ENCODE measurements around the gene LY86. TPM values are rescaled to one million over a fixed set of nuclear protein-coding genes. Genes with fewer than 3 reads are reported as not detected.

The LY86 gene
- total RNA-seq, 1 experiment from 2014 or later, result not detected

DNA sequence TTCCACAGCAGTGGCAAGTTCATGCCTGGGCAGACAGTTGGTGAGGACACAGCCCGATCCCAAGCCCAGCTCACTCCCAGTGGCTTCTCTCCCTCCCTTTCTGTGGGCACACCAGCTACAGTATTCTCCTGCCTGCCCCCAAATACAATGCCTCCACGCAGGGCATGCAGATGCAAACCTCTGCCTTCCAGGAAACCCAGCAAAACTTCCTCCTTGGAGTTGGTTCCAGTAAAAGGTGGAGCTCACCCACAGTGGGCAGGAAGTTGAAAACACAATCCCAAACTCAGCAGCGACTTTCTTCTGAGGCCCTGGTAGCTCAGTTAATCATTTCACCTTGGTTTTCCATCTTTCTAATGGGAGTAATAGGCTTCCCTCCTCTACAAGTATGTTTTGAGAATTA is 93.7 kb downstream of the LY86 start:
- no peak for DNase-seq (ENCODE audit: low read depth)

DNA sequence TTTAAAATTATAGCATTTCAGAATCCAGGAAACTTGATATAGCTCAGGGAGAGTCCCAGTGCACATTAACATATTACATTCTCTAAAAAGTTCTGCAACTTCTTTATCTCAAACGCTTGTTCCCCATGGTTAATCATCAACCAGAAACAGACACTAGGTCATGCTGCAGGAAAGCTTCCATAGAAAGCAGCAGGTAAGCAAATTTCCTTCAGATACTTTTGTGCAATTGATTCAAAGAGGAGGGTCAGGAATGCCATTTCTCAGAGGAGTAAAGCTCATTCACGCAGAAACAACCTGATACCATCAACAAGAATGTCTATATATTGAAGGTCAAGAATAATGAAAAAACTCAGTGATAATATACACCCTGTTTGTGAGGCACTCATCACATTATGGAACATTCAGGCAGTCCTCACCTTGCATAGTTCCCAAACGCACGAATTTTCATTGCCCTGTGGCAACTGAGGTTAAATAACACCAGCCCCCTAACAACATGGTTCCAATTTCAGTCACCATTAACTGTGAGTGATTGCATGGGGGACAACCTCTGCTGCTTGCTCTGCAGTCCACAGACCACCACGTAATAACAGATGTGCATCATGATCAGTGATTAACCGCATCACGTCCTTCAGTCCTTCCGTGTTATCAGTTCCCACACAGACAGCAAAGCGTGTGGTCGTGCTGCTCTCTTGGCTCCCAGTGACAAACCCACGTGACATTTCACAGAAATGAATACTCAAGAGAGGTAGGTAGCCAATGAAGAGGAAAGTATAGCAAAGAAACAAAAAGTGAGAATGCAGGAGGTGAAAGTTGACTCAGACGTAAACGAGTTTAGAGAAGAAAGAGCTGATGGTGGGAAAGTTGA is 95.7 kb downstream of the LY86 start:
- no peak for DNase-seq (ENCODE audit: low read depth)

DNA sequence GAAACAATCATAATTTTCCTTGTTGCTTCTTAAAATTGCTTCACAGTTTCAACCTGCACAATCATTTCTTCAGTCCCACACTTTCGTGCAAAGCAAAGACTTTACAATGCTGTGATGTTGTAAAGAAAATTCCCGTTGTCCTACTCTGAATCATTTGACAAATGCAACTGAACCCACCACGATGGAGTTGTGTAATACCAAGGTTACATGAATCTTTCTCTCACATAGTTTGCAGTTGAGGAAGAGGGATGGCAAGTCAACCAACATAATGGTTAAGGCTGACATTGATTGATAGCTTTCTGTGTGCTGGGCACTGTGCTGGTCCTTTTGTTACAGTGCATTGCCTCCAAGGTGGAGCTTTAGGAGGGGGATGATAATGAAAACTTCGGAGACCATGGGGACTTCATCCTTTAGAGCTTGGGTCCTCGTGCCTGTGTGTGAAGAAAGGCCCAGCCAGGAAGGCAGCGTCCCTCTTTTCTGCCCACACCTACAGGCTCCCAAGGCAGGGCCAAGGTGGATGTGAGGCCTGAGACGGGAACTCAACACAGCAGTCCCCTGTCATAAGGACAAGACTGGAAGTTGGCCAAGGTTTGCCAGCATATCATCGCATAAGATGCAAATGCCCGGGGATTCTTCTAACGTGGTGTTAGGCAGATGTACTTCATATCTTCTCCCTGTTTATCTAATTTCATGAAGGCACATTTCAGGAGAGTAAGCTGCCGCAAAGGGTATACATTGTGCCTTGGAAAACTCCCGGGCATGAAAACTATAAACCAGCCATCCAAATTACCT is 96.9 kb downstream of the LY86 start:
- no peak for DNase-seq (ENCODE audit: low read depth)

DNA sequence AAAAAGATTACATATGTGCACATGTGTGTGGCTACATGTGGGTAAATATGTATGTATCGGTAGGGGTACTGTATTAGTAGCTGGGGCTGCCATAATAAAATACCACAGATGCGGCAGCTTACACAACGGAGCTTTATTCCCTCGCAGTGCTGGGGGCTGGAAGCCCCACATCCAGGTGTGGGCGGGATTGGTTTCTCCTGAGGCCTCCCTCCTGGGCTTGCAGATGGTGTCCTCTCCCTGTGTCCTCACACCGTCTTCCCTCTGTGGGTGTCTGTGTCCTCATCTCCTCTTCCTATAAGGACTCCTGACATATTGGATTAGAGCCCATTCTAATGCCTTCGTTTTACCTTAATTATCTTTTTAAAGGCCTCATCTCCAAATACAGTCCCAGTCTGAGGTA is 97.7 kb downstream of the LY86 start:
- DNase-seq (ENCODE audit: low read depth), result no peak

DNA sequence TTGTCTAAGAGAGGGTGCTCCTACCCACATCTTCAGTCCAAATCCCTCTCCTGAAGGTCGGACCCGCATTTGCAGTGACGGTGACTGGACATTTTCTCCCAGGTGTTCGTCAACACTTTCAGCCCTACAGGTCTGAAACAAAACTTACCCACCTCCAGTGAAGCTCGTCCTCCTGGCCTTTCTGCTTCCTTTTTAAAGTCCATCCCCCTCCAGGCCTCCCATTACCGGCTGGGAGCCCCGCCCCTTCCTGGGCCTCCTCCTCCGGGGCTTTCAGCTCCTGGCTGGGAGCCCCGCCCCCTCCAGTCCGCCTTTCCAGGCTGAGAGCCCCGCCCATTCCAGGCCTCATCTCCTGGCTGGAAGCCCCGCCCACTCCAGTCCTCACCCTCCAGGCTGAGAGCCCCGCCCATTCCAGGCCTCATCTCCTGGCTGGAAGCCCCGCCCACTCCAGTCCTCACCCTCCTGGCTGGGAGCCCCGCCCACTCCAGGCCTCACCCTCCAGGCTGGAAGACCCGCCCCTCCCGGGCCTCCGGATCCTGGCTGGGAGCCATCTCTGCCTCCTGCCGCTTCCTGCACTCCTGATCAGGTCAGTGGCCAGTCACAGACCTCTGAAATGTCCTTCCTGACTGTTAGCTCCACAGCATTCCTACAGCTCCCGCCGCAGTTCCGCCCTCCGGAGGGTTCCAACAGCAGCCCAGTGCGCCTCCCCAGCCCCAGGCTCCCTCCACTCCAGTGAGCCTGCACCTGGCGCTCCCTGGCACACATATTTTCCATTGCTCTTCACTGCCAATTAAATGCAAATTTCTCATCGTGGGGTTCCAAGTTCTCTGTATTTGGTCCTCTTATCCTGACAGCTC is 98.5 kb downstream of the LY86 start:
- DNase-seq (ENCODE audit: low read depth), result peak; percentile 91

DNA sequence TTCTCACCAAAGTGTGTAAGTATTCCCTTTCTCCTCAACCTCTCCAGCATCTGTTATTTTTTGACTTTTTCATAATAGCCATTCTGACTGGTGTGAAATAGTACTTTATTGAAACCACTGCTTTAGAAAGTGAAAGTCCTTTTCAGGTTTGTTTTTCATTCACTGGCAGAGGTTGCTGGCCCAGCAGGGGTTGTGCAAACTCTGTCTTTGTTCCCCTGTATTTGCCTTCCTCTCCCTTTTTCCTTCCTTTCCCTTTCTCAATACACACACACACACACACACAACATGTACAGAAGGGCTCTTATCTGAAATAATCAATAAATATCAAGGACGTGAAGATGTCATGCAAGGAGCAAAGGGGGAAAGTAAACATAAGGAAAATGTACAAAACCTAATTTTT is 99.8 kb downstream of the LY86 start:
- no peak for DNase-seq (ENCODE audit: low read depth)

DNA sequence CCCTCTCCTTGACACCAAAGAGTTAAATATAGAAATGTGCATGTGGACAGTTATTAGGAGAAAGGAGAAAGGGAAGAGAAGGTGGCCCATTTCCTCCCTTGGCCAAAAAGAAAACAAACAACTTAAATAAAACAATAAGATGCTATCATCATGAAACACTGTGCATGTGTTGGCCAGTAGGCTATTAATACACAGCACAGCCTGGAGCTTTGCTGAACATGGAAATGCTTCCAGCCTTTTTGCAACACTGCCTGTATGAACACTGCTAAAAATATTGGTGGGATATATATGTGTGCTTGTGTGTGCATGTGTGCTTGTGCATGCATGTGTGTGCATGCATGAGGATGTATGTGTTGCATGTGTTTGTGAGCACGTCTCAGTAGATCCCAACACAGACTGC is 100.4 kb downstream of the LY86 start:
- no peak for DNase-seq (ENCODE audit: low read depth)

DNA sequence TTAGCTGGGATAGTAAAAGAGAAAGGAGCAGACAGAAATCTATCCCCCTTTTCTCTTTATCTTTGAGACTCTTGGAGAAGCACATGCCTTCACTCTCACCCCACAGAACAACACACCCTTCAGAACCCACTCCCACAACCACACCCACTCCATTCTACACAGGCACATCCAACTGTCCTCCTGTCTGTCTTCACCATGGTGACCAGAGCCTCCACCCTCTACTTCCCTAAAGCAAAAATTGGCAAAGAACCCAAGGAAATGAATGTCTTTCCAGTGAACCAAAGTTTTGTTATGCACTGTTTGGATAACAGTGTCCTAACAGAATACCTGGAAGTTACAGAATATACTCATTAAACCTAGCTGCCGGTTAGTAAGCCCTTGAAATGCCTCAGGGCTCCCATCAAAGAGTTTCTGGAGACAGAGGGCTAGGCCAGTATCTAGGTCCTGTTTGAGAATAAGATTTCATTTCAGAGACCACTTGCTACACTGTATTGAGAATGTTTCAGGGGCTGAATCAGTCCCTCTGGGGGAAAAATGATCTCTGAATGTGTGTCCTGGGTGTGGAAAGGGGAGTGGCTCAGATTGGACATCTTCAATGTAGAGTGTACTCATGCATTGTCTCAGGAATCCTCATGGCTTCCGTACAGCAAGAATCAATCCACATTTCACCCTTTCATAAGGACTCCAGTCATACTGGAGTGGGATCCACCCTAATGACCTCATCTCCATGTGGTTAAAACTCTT is 101.1 kb downstream of the LY86 start:
- DNase-seq (ENCODE audit: low read depth), result no peak

DNA sequence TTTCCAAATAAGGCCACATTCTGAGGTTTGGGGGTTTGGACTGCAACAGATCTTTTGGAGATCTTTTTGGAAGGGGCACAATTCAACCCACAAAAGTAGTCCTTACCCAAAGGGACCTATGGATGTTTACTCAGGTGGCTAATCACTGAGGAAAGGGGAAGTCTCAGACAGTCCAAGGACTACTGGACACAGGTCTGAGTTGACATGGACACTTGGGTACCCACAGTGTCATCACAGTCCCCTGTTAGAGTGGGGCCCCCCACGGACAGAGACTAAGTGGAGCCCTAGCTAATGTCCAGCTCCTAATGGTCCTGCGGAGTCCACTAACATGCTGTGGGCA is 101.6 kb downstream of the LY86 start:
- no peak for DNase-seq (ENCODE audit: low read depth)

DNA sequence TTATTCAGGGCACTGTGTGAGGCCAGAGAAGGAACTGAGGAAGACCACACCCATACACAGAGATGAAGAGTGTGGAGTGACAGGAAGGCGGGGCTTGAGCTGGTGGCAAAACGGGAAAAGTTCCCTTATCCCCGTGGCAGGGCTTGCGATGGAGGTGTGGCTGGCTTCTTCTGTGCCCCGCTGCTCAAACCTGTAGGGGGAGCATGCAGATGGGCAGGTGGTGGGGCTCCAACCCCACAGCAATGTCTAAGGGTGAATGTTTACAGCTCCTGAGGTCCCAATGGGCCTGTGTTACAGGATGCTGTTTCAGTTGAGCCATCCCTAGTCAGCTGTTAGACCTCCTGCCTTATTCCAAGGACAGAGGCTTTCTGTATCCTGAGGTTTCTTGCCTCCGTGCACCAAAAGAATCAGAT is 105.9 kb downstream of the LY86 start:
- no peak for DNase-seq (ENCODE audit: low read depth)

DNA sequence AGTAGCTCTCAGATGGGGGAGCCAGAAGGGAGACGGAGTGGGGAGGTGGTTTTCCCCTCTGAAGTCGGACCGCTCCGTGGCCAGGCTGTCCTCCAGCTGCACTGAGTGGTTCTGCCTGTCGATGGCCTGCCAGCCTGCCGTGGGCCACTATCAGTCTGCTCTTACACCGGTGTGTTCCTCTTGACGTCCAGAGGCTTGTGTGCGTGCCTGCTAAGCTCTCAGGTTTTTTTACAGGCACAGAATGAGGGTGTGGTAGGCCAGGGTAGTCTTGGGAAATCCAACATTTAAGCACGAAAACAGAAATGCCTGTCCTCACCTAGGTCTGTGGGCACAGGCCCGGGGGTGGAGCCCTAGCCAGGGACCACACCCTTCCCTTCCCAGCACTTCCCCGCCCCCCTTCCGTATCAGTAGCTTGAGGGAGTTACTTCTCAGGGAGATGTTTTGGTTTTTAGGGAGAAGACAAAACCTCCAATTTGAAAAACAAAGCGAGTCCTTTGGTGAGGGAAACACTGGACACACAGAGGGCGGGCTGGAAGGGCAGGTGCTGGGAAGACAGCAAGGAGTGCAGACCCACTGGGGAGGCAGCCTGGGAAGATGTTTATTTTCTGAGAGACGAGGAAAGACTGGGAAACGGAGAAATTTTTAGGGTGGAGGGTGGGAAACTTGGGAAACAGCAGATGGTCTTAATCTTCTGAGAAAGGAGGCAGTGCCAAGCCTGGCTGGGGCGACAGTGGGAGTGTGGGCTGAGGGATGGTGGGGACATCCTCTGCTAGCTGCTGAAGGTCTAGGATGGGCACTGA is 106.5 kb downstream of the LY86 start:
- no peak for DNase-seq (ENCODE audit: low read depth)

DNA sequence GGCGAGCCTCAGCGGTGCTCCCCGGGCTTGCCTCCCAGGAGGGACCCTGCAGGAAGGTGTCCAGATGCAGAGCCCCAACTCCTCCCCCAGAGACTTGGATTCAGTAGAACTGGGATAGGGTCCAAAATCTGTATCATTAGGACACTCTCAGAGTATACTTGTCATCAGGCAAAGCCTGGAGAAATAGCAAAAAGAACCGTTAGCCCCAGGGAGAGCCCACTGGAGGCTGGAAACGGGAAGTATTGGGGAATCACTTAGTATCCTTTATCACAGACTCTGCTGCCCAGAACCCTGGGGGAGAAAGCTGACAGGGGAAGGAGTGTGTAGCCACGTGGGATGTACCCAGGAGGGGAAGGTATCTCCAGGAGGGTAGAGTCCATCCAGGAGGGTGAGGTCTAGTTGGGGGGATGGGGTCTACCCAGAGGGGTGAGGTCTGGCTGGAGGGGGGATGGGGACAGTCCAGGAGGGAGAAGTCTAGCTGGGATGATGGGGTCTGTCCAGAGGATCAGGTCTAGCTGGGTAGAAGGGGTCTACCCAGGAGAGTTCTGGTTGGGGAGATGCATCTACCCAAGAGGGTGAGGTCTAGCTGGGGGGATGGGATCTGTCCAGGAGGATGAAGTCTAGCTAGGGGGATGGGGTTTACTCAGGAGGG is 107.2 kb downstream of the LY86 start:
- no peak for DNase-seq (ENCODE audit: low read depth)

DNA sequence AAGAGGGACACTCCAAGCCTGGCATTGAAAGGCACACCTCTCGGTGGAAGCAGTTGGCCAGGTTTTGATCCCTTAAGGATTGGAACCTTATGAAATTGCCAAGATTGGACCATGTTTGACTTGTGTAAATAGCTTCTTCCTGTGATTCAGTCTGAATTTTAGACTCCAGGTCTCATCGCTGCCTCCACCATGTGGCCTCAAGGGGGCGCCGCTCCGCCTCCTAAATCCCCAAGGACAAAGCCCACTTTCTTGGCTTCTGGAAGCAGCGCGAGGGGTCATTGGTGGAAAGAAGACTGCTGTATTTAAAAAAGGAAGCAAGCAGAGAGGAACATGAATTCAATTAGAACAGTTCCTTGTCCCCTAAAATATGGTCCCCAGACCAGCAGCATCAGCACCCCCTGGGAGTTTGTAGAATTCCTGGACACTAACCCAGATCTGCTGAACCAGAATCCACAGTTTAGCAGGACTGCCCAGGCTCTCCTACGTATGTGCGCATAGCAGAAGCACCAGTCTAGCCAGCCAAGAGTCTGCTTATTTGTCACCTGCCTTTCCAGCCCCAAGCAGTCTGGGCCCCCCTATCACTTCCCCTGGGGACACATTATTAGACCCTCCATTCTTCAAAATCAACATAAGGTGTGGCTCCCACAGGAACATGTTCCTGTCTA is 108.5 kb downstream of the LY86 start:
- peak; percentile 83 for DNase-seq (ENCODE audit: low read depth)

DNA sequence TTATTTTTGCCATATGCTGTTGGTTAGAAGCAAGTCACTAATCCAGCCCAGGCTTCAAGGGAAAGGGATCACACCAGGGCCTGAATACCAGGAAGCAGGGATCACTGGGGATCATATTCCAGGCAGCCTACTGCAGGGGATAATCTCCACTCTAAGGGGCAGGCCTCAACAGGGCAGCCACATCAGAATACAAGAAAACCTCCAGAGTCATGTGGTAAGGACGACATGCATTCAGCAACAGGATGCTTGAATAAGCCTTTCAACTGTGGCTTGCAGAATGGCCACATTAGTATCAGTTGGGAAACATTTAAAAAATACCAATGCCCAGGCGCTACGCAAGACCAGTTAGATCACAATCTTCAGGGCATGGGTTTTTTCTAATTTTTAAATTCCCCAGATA is 109.1 kb downstream of the LY86 start:
- DNase-seq (ENCODE audit: low read depth), result no peak

DNA sequence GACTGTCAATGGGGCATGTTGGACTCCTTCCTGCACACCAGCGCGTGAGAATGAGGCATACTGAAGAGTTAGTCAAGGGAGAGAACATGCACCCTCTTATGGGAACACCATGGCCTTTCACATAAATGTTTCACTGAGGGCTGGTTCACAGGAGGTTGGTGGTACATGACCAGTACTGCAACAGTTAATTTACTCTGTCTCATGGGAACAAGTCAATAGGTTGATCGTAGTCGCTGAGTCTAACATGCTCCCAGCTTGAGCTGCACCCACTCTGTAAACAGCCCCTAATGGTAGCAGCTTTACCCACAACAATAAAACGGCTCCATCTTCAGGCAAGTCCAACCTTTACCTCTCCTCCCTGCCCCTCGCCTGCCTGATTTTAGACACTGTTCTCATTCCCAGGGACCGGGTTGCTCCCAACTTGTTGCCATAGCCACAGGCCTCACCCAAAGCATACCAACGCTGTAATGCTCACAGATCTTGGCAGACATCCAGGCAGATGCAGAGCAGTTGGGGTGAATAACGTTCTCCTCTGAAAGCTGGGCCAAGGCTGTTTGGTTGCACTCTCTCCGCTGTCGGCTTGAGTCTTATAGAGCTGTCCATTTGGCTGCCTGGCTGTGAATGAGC is 111.3 kb downstream of the LY86 start:
- peak; percentile 88 for DNase-seq (ENCODE audit: low read depth)

DNA sequence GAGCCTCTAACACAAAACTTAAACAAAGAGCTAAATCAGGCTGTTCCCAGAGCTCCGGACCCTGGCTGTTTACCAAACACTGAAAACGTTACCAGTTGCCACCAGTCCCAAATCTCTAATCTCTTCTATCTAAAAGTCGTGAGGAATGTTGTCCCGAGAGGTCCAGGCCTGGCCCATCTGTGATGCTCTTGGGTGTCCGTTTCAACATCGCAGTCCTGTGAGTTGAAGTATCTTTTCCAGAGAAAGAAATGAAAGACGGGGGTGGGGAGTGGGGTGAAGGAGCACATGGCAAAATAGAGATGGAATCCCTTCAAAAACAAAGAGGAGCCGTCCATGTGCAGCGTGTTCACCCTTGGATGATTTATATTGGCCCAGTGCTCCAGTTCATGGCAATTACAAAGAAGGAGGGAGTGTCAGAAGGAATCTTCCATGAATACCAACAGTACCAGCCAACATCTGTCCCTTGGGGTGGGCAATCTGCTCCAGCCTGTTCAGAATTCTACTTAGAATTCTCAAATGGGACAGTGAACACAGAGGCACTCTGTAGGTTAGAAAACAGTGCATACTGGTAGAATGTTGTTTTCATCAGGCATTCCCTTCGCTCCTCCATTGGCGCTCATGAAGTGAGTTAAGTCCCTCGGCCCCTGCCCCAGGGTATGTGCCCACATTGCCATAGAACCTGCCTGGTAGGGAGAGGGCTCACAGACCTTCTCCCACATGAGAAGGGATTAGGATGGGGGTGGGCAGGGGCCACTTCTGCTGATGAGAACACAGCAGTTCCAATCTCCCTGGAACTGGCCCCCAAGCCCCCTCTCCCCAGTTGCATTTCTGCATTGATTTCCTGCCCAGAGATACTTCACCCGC is 112.1 kb downstream of the LY86 start:
- no peak for DNase-seq (ENCODE audit: low read depth)

DNA sequence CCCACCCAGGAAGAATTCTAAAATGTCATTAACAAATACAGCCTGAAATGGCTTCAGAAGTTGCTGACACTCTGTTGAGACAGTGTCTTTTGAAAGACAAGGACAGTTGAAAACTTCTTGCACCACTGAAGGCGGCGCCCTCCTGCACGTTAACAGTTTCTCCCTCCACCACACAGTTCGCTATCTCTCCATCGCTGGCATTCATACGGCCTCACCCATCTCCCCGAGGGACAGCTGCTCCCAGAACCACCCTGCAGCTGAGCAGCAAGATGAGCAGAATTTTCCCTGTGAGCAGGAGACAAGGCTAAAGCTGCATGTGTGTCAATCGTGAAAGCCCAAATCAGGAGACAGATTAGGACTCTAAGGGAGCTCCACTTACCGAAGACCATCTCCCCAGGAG is 113.3 kb downstream of the LY86 start:
- DNase-seq (ENCODE audit: low read depth), result no peak

DNA sequence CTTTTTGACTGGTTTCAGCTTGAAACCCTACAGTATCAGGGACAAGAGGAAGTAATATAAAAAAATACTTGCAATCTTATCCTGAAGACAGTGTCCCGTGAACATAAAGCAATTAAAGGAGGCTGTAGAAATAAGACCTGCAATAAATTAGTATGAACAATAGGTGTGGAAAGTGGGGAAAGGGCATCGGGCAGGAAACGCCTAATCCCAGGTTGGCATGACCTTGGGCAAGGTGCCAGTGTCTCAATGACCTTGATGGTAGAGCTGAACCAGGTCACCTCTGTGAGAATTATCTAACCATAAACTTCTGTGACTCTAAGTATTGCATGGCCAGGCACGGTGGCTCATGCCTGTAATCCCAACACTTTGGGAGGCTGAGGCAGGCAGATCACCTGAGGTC is 115.2 kb downstream of the LY86 start:
- DNase-seq (ENCODE audit: low read depth), result no peak
